Right lung (tissue), 5 donors: ENCODE measurements around the gene KCNIP3. TPM values are rescaled to one million over a fixed set of nuclear protein-coding genes. Genes with fewer than 3 reads are reported as not detected.
"Not testable (repeated sequence)": the region's sequence is repeated elsewhere in the genome, so short reads cannot be mapped to it uniquely, and the experiment has no call there.

ENCODE experiments used
- DNase-seq, 2 donors: peaks; one replicate each; pipeline ENCODE4 v3.0.0-alpha.2; 2013
- polyA plus RNA-seq, 5 donors: library from polyadenylated mRNA; unstranded; fragments of 120-200 nt; gene quantifications; one replicate each; pipeline versions ENCODE4 v1.2.1 to v1.2.3, GENCODE V29; 2013; ENCODE audit warnings: inconsistent platforms in 1 of 5, low replicate concordance in 1 of 5; ENCODE audit not compliant: insufficient read length in 5 of 5, insufficient read depth in 1 of 5

The KCNIP3 gene
- polyA plus RNA-seq, 5 donors: 6.2 to 10.0 (median 7.4) TPM

- DNase-seq: peak in 1 of 2 donors; percentile 9
Observed at GRCh38 chr2:95346738-95347671, 49.9 kb downstream of the KCNIP3 start.

- DNase-seq: no peak
Observed at GRCh38 chr2:95347681-95348608, 50.8 kb downstream of the KCNIP3 start.

GRCh38 chr2:95348609-95349567 lies 51.7 kb downstream of the KCNIP3 start:
- no peak for DNase-seq

- DNase-seq: no peak
Observed at GRCh38 chr2:95349568-95350322, 52.6 kb downstream of the KCNIP3 start.

GRCh38 chr2:95350368-95350767 lies 53.2 kb downstream of the KCNIP3 start:
- DNase-seq: no peak

- no peak for DNase-seq
Observed at GRCh38 chr2:95350774-95351597, 53.8 kb downstream of the KCNIP3 start.

- no peak for DNase-seq
Observed at GRCh38 chr2:95351598-95351915, 54.4 kb downstream of the KCNIP3 start.

- no peak for DNase-seq
Observed at GRCh38 chr2:95352310-95353054, 55.3 kb downstream of the KCNIP3 start.

- no peak for DNase-seq
Observed at GRCh38 chr2:95353055-95353575, 56.0 kb downstream of the KCNIP3 start.

- DNase-seq: no peak
Observed at GRCh38 chr2:95353613-95354468, 56.7 kb downstream of the KCNIP3 start.

- DNase-seq: no peak
Observed at GRCh38 chr2:95354469-95354901, 57.3 kb downstream of the KCNIP3 start.

GRCh38 chr2:95354925-95355324 lies 57.8 kb downstream of the KCNIP3 start:
- no peak for DNase-seq

GRCh38 chr2:95355486-95355885 lies 58.3 kb downstream of the KCNIP3 start:
- DNase-seq: not testable (repeated sequence)

- no peak for DNase-seq
Observed at GRCh38 chr2:95356821-95357700, 59.9 kb downstream of the KCNIP3 start.

- no peak for DNase-seq
Observed at GRCh38 chr2:95357717-95358280, 60.7 kb downstream of the KCNIP3 start.

GRCh38 chr2:95359031-95359430 lies 61.9 kb downstream of the KCNIP3 start:
- DNase-seq: no peak
